ENCODE results near the gene CLIP3.

DNA sequence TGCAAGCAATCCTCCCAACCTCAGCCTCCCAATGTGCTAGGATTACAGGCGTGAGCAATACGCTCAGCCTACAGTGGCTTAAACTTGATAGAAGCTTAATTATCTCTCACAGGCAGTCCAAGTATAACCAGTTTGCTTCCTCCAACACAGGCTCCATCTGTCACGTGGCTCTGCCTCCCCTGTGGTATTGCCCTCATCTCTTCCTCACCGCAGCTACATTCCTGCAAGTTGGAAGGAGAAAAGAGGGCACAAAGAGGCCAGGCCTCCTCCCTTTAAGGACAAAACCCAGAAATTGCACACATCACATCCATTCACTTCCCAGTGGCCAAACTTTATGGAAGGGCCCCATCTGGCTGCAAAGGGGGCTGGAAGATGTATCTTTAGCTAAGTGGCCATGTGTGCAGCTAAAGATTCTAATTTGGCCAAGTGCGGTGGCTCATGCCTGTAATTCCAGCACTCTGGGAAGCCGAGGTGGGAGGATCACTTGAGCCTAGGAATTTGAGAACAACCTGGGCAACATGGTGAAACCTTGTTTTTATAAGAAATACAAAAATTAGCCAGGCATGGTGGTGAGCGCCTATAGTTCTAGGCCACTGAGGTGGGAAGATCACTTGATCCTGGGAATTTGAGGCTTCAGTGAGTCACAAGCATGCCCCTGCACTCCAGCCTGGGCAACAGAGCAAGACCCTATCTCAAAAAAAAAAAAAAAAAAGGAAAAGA, 40.8 kb downstream of the CLIP3 start:
- no peak for TF ChIP-seq YY1 (IDR thresholded peaks at IDR 0.05; ENCODE audit: insufficient read depth, insufficient read length)
- TF ChIP-seq SUZ12 (IDR thresholded peaks at IDR 0.05; ENCODE audit: extremely low read depth, insufficient read depth, insufficient read length) = no peak

Data from NT2/D1 (cell line).